Smooth muscle cell of the coronary artery (primary cell): ENCODE results near the gene SELENOS. TPM values are rescaled to one million over a fixed set of nuclear protein-coding genes. Genes with fewer than 3 reads are reported as not detected.

Source experiments
- total RNA-seq: library from RNA; depleted of rRNA; stranded (reverse); fragments of >200 nt; gene quantifications from 2 replicates; pipeline ENCODE4 v1.2.3, GENCODE V29; 2014; ENCODE audit warnings: low replicate concordance

SELENOS gene, protein sequence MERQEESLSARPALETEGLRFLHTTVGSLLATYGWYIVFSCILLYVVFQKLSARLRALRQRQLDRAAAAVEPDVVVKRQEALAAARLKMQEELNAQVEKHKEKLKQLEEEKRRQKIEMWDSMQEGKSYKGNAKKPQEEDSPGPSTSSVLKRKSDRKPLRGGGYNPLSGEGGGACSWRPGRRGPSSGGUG
- 51.2 and 91.8 TPM in 2 replicates for total RNA-seq

DNA sequence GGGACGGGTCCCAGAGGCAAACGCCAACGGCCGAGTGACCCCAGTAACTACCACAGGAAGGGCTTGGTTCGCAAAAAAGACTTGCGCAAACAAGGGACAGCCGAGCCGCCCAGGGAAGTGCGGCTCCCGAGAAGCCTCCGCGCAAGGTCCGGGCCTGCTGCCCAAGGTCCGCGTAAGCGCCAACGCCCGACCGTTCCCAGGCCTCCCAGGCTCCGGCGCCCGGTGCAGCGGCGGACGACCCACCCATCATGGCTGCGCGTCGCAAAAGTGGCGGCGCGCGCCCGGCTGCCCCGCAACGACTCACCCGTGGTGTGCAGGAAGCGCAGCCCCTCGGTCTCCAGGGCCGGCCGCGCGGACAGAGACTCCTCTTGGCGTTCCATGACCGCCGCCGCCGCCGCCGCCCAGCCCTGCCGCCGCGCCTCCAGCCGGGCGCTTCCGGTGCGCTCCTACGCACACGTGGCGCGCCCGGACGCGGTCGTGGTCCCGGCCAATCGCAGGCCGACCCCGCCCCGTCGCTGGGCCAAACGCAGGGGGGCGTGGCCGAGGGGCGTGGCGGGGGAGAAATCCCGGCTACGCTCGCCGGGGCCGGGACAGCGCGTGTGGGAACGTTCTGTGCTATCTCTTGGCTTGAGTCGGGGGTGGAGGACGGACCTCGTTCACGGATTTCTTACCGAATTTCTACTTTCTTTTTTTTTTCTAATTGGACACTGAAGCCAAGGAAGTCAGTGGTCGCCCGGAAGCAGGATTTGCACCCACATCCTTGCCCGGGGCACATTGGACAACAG, at the start of gene SELENOS:
TSS of gene SELENOS (minus strand) at position 448 of the 785 bp plus-strand sequence. CDS start at position 380, 68 bp downstream.

GRCh38 chr15:101294731-101295606, 17.7 kb upstream of the SELENOS start, which contains the start of gene SNRPA1:
Gene SNRPA1, minus strand, starts transcription at chr15:101295248. Its CDS starts 70 bp downstream, at chr15:101295178.

DNA sequence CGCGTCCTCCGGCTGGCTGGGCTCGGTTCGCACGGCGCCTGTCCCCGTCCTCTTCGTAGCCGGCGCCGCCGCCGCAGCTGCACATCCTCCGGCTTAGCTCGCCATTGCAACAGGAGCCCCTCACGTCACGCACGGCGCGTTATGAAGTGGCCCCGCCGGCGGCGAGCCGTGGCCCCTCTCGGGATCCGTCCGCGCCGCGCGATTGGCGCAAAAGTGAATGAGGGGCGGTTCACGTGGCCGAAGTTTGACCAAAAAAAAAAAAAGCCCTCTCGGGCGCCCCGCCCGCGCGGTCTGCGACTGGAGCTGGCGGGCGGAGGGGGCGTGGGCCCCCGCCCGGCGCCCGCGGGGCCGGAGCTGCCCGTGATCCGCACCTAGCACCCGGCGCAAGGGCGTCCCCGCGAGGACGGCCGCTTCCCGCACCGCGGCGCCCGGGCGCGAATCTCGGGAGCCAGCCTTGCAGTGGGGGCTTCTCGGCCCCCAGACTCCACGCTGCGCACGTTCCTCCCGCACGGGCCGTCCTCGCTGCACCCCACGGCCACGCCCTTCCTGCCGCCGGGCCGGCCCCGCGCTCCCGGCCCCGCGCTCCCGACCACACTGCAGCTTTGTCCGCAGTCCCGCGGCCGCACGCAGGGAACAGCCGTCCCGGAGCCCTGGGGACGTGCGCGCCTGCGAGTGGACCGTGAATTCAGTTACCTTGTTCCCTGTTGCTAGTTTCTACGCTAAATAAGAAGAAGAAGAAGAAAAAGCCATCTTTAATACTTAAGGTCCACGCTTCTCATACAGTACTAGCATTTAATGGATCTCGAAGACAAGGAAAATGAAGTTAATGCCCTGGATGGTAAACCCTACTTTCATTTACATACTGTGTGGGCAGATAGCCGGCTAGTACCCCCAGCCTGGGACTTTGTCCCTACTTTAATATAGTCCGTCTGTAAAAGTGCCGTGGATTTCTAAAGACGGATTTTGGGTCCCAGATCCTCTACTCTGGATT, 25.2 kb downstream of the SELENOS start, which contains the start of gene CHSY1:
TSS of gene CHSY1 (minus strand) at position 219 of the 991 bp plus-strand sequence. CDS start 592 bp downstream, outside the sequence.

Other genes starting within 250 kb of the SELENOS start
- 11.7 and 95.7 TPM in 2 replicates for gene CHSY1, start 25.4 kb downstream of the SELENOS start, total RNA-seq
- 6.8 and 14.8 TPM in 2 replicates for gene SNRPA1, start 17.8 kb upstream of the SELENOS start, total RNA-seq
- 3.4 and 11.7 TPM in 2 replicates for gene PCSK6, start 212.2 kb upstream of the SELENOS start, total RNA-seq